GM20000 (cell line): ENCODE data around the gene TXNL4A.

Experiments used
- DNase-seq: peaks from one replicate; pipeline ENCODE4 v3.0.0; 2012; ENCODE audit warnings: low spot score
- CTCF ChIP-seq: IDR thresholded peaks from 2 replicates; pipeline ENCODE4 v1.5.1; 2012; ENCODE audit warnings: mild to moderate bottlenecking, control low read depth; ENCODE audit errors: extremely low read depth, missing control alignments

The TXNL4A gene

GRCh38 chr18:79956276-79956675, 32.1 kb downstream of the TXNL4A start:
- DNase-seq, result no peak
- TF ChIP-seq CTCF, result no peak

- TF ChIP-seq CTCF, result no peak
- DNase-seq, result no peak
These were observed 32.9 kb downstream of the TXNL4A start for GRCh38 chr18:79955302-79956075.

GRCh38 chr18:79954791-79955190, 33.6 kb downstream of the TXNL4A start:
- no peak for TF ChIP-seq CTCF
- no peak for DNase-seq

GRCh38 chr18:79953971-79954651, 34.3 kb downstream of the TXNL4A start:
- TF ChIP-seq CTCF, result no peak
- no peak for DNase-seq

- TF ChIP-seq CTCF, result no peak
- no peak for DNase-seq
These were observed 35.3 kb downstream of the TXNL4A start for GRCh38 chr18:79952996-79953559.

- no peak for TF ChIP-seq CTCF
- DNase-seq, result no peak
These were observed 35.8 kb downstream of the TXNL4A start for GRCh38 chr18:79952456-79952995.
